PC-3 (cell line): ENCODE results near the gene PAF1. TPM values are rescaled to one million over a fixed set of nuclear protein-coding genes. Genes with fewer than 3 reads are reported as not detected.

ENCODE experiments used
- ATAC-seq: fragments of 200-7000 bp; cut with Tn5 transposase; 2 replicates; pipeline ENCODE4 v1.9.1; 2020; ENCODE audit warnings: mild to moderate bottlenecking, moderate library complexity
- BruUV-seq: library from RNA; stranded (reverse); fragments of 400-500 nt; replicated peaks from 2 replicates; lab custom pipeline; 2021; lab: Mats Ljungman, UMichigan
- CTCF ChIA-PET: fragments of 300-600 bp; sonication (Branson Sonifier 250); formaldehyde crosslinking; loops from one replicate; lab custom pipeline; 2022; ENCODE audit warnings: antibody characterized with exemption; lab: Charles Lee
- POLR2A ChIA-PET: fragments of 300-600 bp; sonication (Branson Sonifier 250); formaldehyde crosslinking; loops from one replicate; lab custom pipeline; 2022; ENCODE audit warnings: antibody characterized with exemption; ENCODE audit not compliant: unreplicated experiment; lab: Charles Lee
- DNase-seq: peaks from one replicate; pipeline ENCODE4 v3.0.0-alpha.2; 2015
- H2AFZ ChIP-seq: fragments of 300-600 bp; sonication (generic); 2 replicates; pipeline ENCODE4 v1.6.0; 2016; ENCODE audit warnings: antibody characterized with exemption, low read length
- H3F3A ChIP-seq: fragments of 300-600 bp; sonication (generic); one replicate; pipeline ENCODE4 v1.6.0; 2017; ENCODE audit warnings: antibody characterized with exemption, low read length, control low read depth, mild to moderate bottlenecking; ENCODE audit not compliant: unreplicated experiment
- H3K27ac ChIP-seq: fragments of 300-600 bp; sonication (generic); 2 replicates; pipeline ENCODE4 v1.5.1; 2016; ENCODE audit warnings: mild to moderate bottlenecking, low read length
- H3K27me3 ChIP-seq: fragments of 300-600 bp; sonication (generic); 2 replicates; pipeline ENCODE4 v1.6.1; 2016; ENCODE audit warnings: low read length, mixed read lengths
- H3K36me3 ChIP-seq: fragments of 300-600 bp; sonication (generic); 2 replicates; pipeline ENCODE4 v1.6.1; 2016; ENCODE audit warnings: low read depth, mixed run types, low read length, mixed read lengths
- H3K4me1 ChIP-seq: fragments of 300-600 bp; sonication (generic); 2 replicates; pipeline ENCODE4 v1.5.1; 2016; ENCODE audit warnings: low read length; ENCODE audit not compliant: insufficient read depth
- H3K4me2 ChIP-seq: fragments of 300-600 bp; sonication (generic); 2 replicates; pipeline ENCODE4 v1.6.0; 2016; ENCODE audit warnings: low read length
- H3K4me3 ChIP-seq: fragments of 300-600 bp; sonication (generic); 2 replicates; pipeline ENCODE4 v1.5.1; 2016; ENCODE audit warnings: mild to moderate bottlenecking, low read length, mixed read lengths
- H3K79me2 ChIP-seq: fragments of 300-600 bp; sonication (generic); 2 replicates; pipeline ENCODE4 v1.6.1; 2017; ENCODE audit warnings: low read length, mixed read lengths
- H3K9ac ChIP-seq: fragments of 300-600 bp; sonication (generic); 2 replicates; pipeline ENCODE4 v1.6.0; 2016; ENCODE audit warnings: mild to moderate bottlenecking, low read length
- H3K9me2 ChIP-seq: fragments of 300-600 bp; sonication (generic); replicated peaks from 2 replicates; pipeline ENCODE4 v1.6.1; 2016; ENCODE audit warnings: mixed run types, low read length, mixed read lengths
- H3K9me3 ChIP-seq: fragments of 300-600 bp; sonication (generic); 2 replicates; pipeline ENCODE4 v1.6.1; 2016; ENCODE audit warnings: low read length, mixed read lengths
- H4K20me1 ChIP-seq: fragments of 300-600 bp; sonication (generic); 2 replicates; pipeline ENCODE4 v1.6.1; 2016; ENCODE audit warnings: low read length, mixed read lengths
- EZH2 ChIP-seq: fragments of 300-600 bp; sonication (generic); IDR thresholded peaks from one replicate; pipeline ENCODE4 v1.6.1; 2017; ENCODE audit warnings: antibody characterized with exemption, mild to moderate bottlenecking, low read length; ENCODE audit not compliant: unreplicated experiment
- EZH2phosphoT487 ChIP-seq: fragments of 300-600 bp; sonication (generic); IDR thresholded peaks from 2 replicates; pipeline ENCODE4 v1.6.1; 2018; ENCODE audit warnings: mild to moderate bottlenecking, antibody characterized with exemption, low read length, borderline replicate concordance
- intact Hi-C: fragments of 100-400 bp; cut with micrococcal nuclease; formaldehyde crosslinking; loops from 2 replicates; pipeline ENCODE4 v1.9.0; 2023
- total RNA-seq: library from RNA; depleted of rRNA; stranded (reverse); fragments of >200 nt; gene quantifications from 2 replicates; pipeline ENCODE4 v1.2.3, GENCODE V29; 2014
- TF ChIP-seq, protein P1 (sequence below): fragments of 300-600 bp; sonication (generic); conservative IDR thresholded peaks from 2 replicates; pipeline ENCODE4 v1.5.1; 2017; ENCODE audit warnings: antibody characterized with exemption, low read depth, mild to moderate bottlenecking, low read length

Gene PAF1
- total RNA-seq, 1 experiment from 2014 or later: 50.7 TPM

DNA sequence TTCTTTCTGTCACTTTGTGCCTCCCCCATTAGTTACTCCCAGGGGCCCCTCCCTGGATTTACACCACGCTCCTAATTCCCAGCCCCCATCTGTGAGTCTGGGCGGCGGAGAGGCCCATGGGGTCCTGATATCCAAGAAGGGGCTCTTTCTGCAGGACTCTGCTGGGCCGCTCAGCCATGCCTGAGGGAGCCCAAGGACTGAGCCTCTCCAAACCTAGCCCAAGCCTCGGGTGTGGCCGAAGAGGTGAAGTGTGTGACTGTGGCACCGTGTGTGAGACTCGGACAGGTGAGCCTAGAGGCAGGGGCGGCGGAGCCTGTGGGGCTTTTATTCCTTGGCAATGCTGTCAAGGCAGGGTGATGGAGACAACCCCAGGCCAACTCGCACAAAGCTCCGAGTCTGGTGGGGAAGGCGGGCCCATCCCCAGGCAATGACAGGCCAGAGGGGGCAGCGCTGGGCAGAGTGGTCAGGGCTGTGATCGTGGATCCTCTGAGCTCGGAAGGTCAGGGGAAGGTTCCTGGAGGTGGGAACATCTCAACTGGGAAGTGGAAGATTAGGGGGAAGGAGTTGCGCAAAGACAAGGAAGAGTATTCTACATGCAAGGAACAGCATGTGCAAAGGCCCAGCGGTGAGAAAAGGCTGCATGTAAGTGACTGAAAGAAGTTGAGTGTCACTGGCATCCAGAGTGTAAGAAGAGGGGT is 23.2 kb upstream of the PAF1 start:
- Histone ChIP-seq H3K27ac (0 out of 2 replicates have a peak overlapping the region, but pooled peaks have one; percentile 53), H3K4me3 (peak overlapping the region; percentile 93), H3K9ac (peak overlapping the region; percentile 90), H3K4me2 (peak overlapping the region; percentile 98), H3F3A (no peaks in the 10 kb centered on the region), H2AFZ (peak overlapping the region; percentile 65; the same call in 1 of the 2 replicates), H3K79me2 (no peaks in the 10 kb centered on the region), H4K20me1 (no peaks in the 10 kb centered on the region), H3K27me3 (no peaks in the 10 kb centered on the region), H3K9me3 (no peaks in the 10 kb centered on the region), H3K4me1 (peaks cover 23% of the 10 kb centered on the region), H3K36me3 (no peaks in the 10 kb centered on the region; the same call in 1 of the 2 replicates), H3K9me2 (no peaks in the 10 kb centered on the region)
- DNase-seq (no peak), ATAC-seq (no peak)
- CTCF ChIA-PET: no interaction called here
- BruUV-seq: no TSS peak
- POLR2A ChIA-PET: interaction anchor here (0.5 kb wide), 1 partner anchor 17 kb away, joined by 3 read pairs; no protein-coding TSS in a partner anchor
- intact Hi-C loops: loop anchor here (2.0 kb wide), 1 partner anchor 17 kb away; no protein-coding TSS in a partner anchor
- no peak for TF ChIP-seq EZH2phosphoT487
- TF ChIP-seq, protein P1, sequence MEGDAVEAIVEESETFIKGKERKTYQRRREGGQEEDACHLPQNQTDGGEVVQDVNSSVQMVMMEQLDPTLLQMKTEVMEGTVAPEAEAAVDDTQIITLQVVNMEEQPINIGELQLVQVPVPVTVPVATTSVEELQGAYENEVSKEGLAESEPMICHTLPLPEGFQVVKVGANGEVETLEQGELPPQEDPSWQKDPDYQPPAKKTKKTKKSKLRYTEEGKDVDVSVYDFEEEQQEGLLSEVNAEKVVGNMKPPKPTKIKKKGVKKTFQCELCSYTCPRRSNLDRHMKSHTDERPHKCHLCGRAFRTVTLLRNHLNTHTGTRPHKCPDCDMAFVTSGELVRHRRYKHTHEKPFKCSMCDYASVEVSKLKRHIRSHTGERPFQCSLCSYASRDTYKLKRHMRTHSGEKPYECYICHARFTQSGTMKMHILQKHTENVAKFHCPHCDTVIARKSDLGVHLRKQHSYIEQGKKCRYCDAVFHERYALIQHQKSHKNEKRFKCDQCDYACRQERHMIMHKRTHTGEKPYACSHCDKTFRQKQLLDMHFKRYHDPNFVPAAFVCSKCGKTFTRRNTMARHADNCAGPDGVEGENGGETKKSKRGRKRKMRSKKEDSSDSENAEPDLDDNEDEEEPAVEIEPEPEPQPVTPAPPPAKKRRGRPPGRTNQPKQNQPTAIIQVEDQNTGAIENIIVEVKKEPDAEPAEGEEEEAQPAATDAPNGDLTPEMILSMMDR: peak; percentile 42; the same call in 1 of the 2 replicates

DNA sequence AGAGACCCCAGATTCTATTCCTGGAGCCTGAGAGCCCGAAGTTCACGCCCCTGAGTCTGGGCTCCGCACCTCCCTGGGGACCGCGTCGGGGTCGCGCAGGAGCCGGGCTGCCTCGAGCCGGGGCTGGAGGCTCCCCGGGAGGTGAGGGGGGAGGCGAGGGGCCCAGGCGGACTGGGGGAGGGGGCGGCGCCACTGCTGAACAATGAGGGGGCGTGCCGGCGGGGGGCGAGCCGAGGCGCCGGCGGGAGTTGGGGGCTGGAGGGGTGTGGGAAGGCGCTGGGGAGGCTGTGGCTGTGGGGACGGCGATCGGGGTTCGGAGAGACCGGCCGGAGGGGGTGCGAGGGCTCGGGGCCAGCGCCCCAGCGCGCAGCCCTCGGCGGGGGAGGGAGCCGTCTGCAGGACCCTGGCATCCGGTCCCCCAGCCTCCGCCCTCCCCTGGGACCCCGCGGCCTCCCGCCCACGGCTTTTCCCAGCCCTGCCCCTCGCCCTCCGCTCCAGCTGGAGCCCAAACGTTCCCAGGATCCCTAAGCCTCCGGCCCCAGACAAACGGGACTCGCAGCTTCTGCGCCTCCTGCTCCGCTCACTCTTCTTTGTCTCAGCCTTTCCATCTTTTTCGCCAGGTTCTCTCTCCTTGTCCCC is 22.5 kb upstream of the PAF1 start:
- no TSS peak for BruUV-seq
- Histone ChIP-seq H2AFZ (peak overlapping the region; percentile 65; the same call in 1 of the 2 replicates), H3K36me3 (peaks cover under 1% of the 10 kb centered on the region), H3K27ac (peak overlapping the region; percentile 53), H3K4me1 (peaks cover 28% of the 10 kb centered on the region), H3K9me3 (no peaks in the 10 kb centered on the region), H3K9ac (peak overlapping the region; percentile 90), H4K20me1 (peaks cover 4% of the 10 kb centered on the region), H3F3A (no peaks in the 10 kb centered on the region), H3K79me2 (peaks cover 5% of the 10 kb centered on the region), H3K4me2 (peak overlapping the region; percentile 98), H3K27me3 (no peaks in the 10 kb centered on the region), H3K4me3 (peak overlapping the region; percentile 93), H3K9me2 (no peaks in the 10 kb centered on the region)
- CTCF ChIA-PET: no interaction called here
- no peak for ATAC-seq
- TF ChIP-seq EZH2: no peak
- TF ChIP-seq EZH2phosphoT487: no peak
- TF ChIP-seq, protein P1: no peak
- intact Hi-C loops: loop anchor here (2.0 kb wide), 1 partner anchor 17 kb away; no protein-coding TSS in a partner anchor
- no peak for DNase-seq
- POLR2A ChIA-PET: interaction anchor here (0.5 kb wide), 1 partner anchor 16 kb away, joined by 3 read pairs; no protein-coding TSS in a partner anchor
